WTC11 (cell line): ENCODE measurements around the gene GPATCH8. TPM values are rescaled to one million over a fixed set of nuclear protein-coding genes. Genes with fewer than 3 reads are reported as not detected.

ENCODE experiments used
- ATAC-seq: fragments of 200-7000 bp; cut with Tn5 transposase; 2 replicates; pipeline ENCODE4 v1.10.0; 2021; ENCODE audit warnings: mild to moderate bottlenecking, moderate library complexity
- CTCF ChIA-PET: fragments of 300-600 bp; sonication (Branson Sonifier 250); formaldehyde crosslinking; loops from one replicate; lab custom pipeline; 2021; ENCODE audit warnings: antibody characterized with exemption; lab: Charles Lee
- POLR2A ChIA-PET: fragments of 350-600 bp; sonication (Branson Sonifier 250); formaldehyde crosslinking; loops from one replicate; lab custom pipeline; 2021; ENCODE audit warnings: antibody characterized with exemption; lab: Charles Lee
- DNase-seq: peaks from one replicate; pipeline ENCODE4 v3.0.0; 2021; ENCODE audit warnings: low spot score
- H3K27ac Mint-ChIP-seq: 2 replicates; pipeline ENCODE4 v1.8.0; 2021; ENCODE audit warnings: mixed read lengths
- H3K27me3 Mint-ChIP-seq: 2 replicates; pipeline ENCODE4 v1.8.0; 2021; ENCODE audit warnings: low read depth, mild to moderate bottlenecking, moderate library complexity, mixed read lengths
- H3K36me3 Mint-ChIP-seq: 2 replicates; pipeline ENCODE4 v1.8.0; 2021; ENCODE audit warnings: mixed read lengths
- H3K4me1 Mint-ChIP-seq: 2 replicates; pipeline ENCODE4 v1.8.0; 2022; ENCODE audit warnings: mixed read lengths
- H3K4me3 Mint-ChIP-seq: 2 replicates; pipeline ENCODE4 v1.8.0; 2021; ENCODE audit warnings: mild to moderate bottlenecking, moderate library complexity, mixed read lengths
- H3K9me3 Mint-ChIP-seq: 2 replicates; pipeline ENCODE4 v1.8.0; 2021; ENCODE audit warnings: mixed read lengths
- CREM ChIP-seq: sonication (generic); formaldehyde crosslinking; IDR thresholded peaks from 2 replicates; pipeline ENCODE4 v1.8.1; 2022; ENCODE audit warnings: mild to moderate bottlenecking, missing genetic modification reagents, moderate library complexity
- CTCF ChIP-seq: fragments of 200-600 bp; IDR thresholded peaks from 2 replicates; pipeline ENCODE4 v1.8.0; 2022; ENCODE audit warnings: antibody characterized with exemption
- E2F5 ChIP-seq: sonication (generic); formaldehyde crosslinking; IDR thresholded peaks from 2 replicates; pipeline ENCODE4 v1.8.1; 2022; ENCODE audit warnings: mild to moderate bottlenecking, moderate library complexity, missing genetic modification reagents
- ERG ChIP-seq: fragments of 250-450 bp; sonication (Bioruptor Pico); IDR thresholded peaks from 2 replicates; pipeline ENCODE4 v1.8.0; 2021; ENCODE audit warnings: mild to moderate bottlenecking
- FOXK1 ChIP-seq: sonication (generic); formaldehyde crosslinking; IDR thresholded peaks from 2 replicates; pipeline ENCODE4 v1.8.0; 2022; ENCODE audit warnings: mild to moderate bottlenecking, moderate library complexity, missing genetic modification reagents
- FOXP1 ChIP-seq: sonication (generic); formaldehyde crosslinking; IDR thresholded peaks from 2 replicates; pipeline ENCODE4 v1.8.0; 2022; ENCODE audit warnings: missing genetic modification reagents, mild to moderate bottlenecking, moderate library complexity, borderline replicate concordance
- GABPB1 ChIP-seq: sonication (generic); formaldehyde crosslinking; IDR thresholded peaks from 2 replicates; pipeline ENCODE4 v1.8.1; 2023; ENCODE audit warnings: mild to moderate bottlenecking, missing genetic modification reagents
- GTF2I ChIP-seq: fragments of 250-450 bp; sonication (Bioruptor Pico); conservative IDR thresholded peaks from 2 replicates; pipeline ENCODE4 v1.4.0; 2021; ENCODE audit warnings: mild to moderate bottlenecking
- IRF2 ChIP-seq: sonication (generic); formaldehyde crosslinking; IDR thresholded peaks from 2 replicates; pipeline ENCODE4 v1.8.0; 2022; ENCODE audit warnings: low read depth, missing genetic modification reagents, borderline replicate concordance
- JUN ChIP-seq: sonication (generic); formaldehyde crosslinking; IDR thresholded peaks from 2 replicates; pipeline ENCODE4 v1.8.0; 2023; ENCODE audit warnings: mild to moderate bottlenecking, missing genetic modification reagents
- MLX ChIP-seq: sonication (generic); formaldehyde crosslinking; IDR thresholded peaks from 2 replicates; pipeline ENCODE4 v1.8.1; 2023; ENCODE audit warnings: mild to moderate bottlenecking, missing genetic modification reagents, moderate library complexity
- SOX15 ChIP-seq: fragments of 250-450 bp; sonication (Bioruptor Pico); IDR thresholded peaks from 2 replicates; pipeline ENCODE4 v1.9.0; 2021; ENCODE audit warnings: mild to moderate bottlenecking
- ZNF121 ChIP-seq: sonication (generic); formaldehyde crosslinking; IDR thresholded peaks from 2 replicates; pipeline ENCODE4 v1.8.0; 2023; ENCODE audit warnings: missing genetic modification reagents
- ZNF219 ChIP-seq: sonication (generic); formaldehyde crosslinking; IDR thresholded peaks from 2 replicates; pipeline ENCODE4 v1.8.0; 2023; ENCODE audit warnings: missing genetic modification reagents, mild to moderate bottlenecking, borderline replicate concordance
- ZNF671 ChIP-seq: fragments of 250-450 bp; sonication (Bioruptor Pico); IDR thresholded peaks from 2 replicates; pipeline ENCODE4 v1.8.0; 2021; ENCODE audit warnings: mild to moderate bottlenecking
- total RNA-seq: library from RNA; stranded (reverse); gene quantifications from 3 replicates; pipeline ENCODE4 v1.2.3, GENCODE V29; 2021
- TF ChIP-seq, protein P1 (sequence below): sonication (generic); formaldehyde crosslinking; IDR thresholded peaks from 2 replicates; pipeline ENCODE4 v1.8.0; 2022; ENCODE audit warnings: mild to moderate bottlenecking, missing genetic modification reagents
- TF ChIP-seq, protein P2 (sequence below): sonication (generic); formaldehyde crosslinking; IDR thresholded peaks from 2 replicates; pipeline ENCODE4 v1.8.0; 2023; ENCODE audit warnings: missing genetic modification reagents, mild to moderate bottlenecking, borderline replicate concordance
- TF ChIP-seq, protein P3 (sequence below): fragments of 250-450 bp; sonication (Bioruptor Pico); IDR thresholded peaks from 2 replicates; pipeline ENCODE4 v1.9.0; 2021; ENCODE audit warnings: mild to moderate bottlenecking, borderline replicate concordance

GPATCH8 gene
- total RNA-seq, 1 experiment from 2014 or later, result 51.9 TPM

DNA sequence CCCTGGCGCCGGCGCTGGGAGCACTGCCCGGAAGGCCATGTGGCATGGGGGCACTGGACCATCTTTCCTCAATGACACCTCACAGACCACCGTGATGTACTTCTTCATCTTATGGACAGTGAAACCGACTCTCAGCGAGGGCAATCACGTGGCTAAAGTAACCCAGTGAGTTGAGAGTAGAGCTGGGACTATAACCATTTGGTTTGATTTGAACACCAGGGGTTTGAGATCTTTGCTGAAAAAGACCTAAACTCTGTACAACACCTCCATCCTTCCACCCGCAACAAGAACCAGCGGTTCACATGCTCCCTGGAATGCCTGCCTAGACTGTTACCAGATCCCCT is 117.1 kb downstream of the GPATCH8 start:
- CTCF ChIA-PET, result interaction anchor here (0.8 to 3.1 kb wide), 13 partner anchors 8 to 242 kb away, joined by 3 to 67 read pairs (median 6); partner anchors contain the start of gene FAM171A2
- H3K36me3 Mint-ChIP-seq, result no peaks in the 10 kb centered on the region
- TF ChIP-seq ZNF671 (no peak), JUN (CRISPR knock-in tag) (no peak), SOX15 (no peak)
- TF ChIP-seq, protein P1, sequence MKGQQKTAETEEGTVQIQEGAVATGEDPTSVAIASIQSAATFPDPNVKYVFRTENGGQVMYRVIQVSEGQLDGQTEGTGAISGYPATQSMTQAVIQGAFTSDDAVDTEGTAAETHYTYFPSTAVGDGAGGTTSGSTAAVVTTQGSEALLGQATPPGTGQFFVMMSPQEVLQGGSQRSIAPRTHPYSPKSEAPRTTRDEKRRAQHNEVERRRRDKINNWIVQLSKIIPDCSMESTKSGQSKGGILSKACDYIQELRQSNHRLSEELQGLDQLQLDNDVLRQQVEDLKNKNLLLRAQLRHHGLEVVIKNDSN (CRISPR knock-in tag), result peak; percentile 33; the same call in 1 of the 2 replicates
- TF ChIP-seq, all 79 proteins: peak for 1
- no peak for DNase-seq
- no peak for ATAC-seq
- Mint-ChIP-seq H3K27me3 (peaks cover 59% of the 10 kb centered on the region), H3K27ac (no peak overlapping the region), H3K4me3 (peak overlapping the region; percentile 80), H3K9me3 (no peaks in the 10 kb centered on the region), H3K4me1 (peaks cover 17% of the 10 kb centered on the region)
- POLR2A ChIA-PET, result interaction anchor here (1.6 kb wide), 1 partner anchor 137 kb away, joined by 5 read pairs; no protein-coding TSS in a partner anchor

- Mint-ChIP-seq H3K4me3 (peak overlapping the region; percentile 80), H3K9me3 (no peaks in the 10 kb centered on the region), H3K27ac (no peak overlapping the region), H3K4me1 (peaks cover 19% of the 10 kb centered on the region), H3K27me3 (peaks cover 59% of the 10 kb centered on the region), H3K36me3 (no peaks in the 10 kb centered on the region)
- DNase-seq, result peak; percentile 96
- ATAC-seq, result peak; percentile 90
- CTCF ChIA-PET, result interaction anchor here (0.7 to 3.1 kb wide), 19 partner anchors 9 to 377 kb away, joined by 3 to 67 read pairs (median 4); partner anchors contain the start of gene FAM171A2
- POLR2A ChIA-PET, result interaction anchor here (1.2 to 1.6 kb wide), 2 partner anchors 10 to 138 kb away, joined by 4 to 5 read pairs; no protein-coding TSS in a partner anchor
- TF ChIP-seq GABPB1 (0 out of 2 replicates have a peak, but pooled peaks have one; percentile 2), GTF2I (no peak), ZNF121 (no peak), ZNF219 (no peak), CTCF (no peak), IRF2 (no peak), ERG (no peak), FOXK1 (no peak), E2F5 (CRISPR knock-in tag) (no peak), CREM (CRISPR knock-in tag) (no peak), FOXP1 (0 out of 2 replicates have a peak, but pooled peaks have one; percentile 8), MLX (CRISPR knock-in tag) (no peak)
- TF ChIP-seq, protein P2, sequence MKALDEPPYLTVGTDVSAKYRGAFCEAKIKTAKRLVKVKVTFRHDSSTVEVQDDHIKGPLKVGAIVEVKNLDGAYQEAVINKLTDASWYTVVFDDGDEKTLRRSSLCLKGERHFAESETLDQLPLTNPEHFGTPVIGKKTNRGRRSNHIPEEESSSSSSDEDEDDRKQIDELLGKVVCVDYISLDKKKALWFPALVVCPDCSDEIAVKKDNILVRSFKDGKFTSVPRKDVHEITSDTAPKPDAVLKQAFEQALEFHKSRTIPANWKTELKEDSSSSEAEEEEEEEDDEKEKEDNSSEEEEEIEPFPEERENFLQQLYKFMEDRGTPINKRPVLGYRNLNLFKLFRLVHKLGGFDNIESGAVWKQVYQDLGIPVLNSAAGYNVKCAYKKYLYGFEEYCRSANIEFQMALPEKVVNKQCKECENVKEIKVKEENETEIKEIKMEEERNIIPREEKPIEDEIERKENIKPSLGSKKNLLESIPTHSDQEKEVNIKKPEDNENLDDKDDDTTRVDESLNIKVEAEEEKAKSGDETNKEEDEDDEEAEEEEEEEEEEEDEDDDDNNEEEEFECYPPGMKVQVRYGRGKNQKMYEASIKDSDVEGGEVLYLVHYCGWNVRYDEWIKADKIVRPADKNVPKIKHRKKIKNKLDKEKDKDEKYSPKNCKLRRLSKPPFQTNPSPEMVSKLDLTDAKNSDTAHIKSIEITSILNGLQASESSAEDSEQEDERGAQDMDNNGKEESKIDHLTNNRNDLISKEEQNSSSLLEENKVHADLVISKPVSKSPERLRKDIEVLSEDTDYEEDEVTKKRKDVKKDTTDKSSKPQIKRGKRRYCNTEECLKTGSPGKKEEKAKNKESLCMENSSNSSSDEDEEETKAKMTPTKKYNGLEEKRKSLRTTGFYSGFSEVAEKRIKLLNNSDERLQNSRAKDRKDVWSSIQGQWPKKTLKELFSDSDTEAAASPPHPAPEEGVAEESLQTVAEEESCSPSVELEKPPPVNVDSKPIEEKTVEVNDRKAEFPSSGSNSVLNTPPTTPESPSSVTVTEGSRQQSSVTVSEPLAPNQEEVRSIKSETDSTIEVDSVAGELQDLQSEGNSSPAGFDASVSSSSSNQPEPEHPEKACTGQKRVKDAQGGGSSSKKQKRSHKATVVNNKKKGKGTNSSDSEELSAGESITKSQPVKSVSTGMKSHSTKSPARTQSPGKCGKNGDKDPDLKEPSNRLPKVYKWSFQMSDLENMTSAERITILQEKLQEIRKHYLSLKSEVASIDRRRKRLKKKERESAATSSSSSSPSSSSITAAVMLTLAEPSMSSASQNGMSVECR (CRISPR knock-in tag), result no peak
- TF ChIP-seq, protein P3, sequence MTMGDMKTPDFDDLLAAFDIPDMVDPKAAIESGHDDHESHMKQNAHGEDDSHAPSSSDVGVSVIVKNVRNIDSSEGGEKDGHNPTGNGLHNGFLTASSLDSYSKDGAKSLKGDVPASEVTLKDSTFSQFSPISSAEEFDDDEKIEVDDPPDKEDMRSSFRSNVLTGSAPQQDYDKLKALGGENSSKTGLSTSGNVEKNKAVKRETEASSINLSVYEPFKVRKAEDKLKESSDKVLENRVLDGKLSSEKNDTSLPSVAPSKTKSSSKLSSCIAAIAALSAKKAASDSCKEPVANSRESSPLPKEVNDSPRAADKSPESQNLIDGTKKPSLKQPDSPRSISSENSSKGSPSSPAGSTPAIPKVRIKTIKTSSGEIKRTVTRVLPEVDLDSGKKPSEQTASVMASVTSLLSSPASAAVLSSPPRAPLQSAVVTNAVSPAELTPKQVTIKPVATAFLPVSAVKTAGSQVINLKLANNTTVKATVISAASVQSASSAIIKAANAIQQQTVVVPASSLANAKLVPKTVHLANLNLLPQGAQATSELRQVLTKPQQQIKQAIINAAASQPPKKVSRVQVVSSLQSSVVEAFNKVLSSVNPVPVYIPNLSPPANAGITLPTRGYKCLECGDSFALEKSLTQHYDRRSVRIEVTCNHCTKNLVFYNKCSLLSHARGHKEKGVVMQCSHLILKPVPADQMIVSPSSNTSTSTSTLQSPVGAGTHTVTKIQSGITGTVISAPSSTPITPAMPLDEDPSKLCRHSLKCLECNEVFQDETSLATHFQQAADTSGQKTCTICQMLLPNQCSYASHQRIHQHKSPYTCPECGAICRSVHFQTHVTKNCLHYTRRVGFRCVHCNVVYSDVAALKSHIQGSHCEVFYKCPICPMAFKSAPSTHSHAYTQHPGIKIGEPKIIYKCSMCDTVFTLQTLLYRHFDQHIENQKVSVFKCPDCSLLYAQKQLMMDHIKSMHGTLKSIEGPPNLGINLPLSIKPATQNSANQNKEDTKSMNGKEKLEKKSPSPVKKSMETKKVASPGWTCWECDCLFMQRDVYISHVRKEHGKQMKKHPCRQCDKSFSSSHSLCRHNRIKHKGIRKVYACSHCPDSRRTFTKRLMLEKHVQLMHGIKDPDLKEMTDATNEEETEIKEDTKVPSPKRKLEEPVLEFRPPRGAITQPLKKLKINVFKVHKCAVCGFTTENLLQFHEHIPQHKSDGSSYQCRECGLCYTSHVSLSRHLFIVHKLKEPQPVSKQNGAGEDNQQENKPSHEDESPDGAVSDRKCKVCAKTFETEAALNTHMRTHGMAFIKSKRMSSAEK (CRISPR knock-in tag), result no peak
Observed at GRCh38 chr17:44385287-44386181, 117.7 kb downstream of the GPATCH8 start.
